Activated naive CD8-positive, alpha-beta T cell treated with anti-CD3 and anti-CD28 coated beads, Interleukin-2, amount 50 U/mL, for 24 hours (primary cell): Measurements from ENCODE around the gene STAG2.
"Not testable (repeated sequence)": the region's sequence is repeated elsewhere in the genome, so short reads cannot be mapped to it uniquely, and the experiment has no call there.

ENCODE experiments used
- ATAC-seq: fragments of 150-1000 bp; cut with Tn5 transposase; one replicate; pipeline ENCODE4 v1.10.0; 2021
- DNase-seq: peaks from one replicate; pipeline ENCODE4 v3.0.0; 2021
- H3K27ac Mint-ChIP-seq: one replicate; pipeline ENCODE4 v1.8.0; 2021; ENCODE audit warnings: mild to moderate bottlenecking, mixed read lengths
- H3K27me3 Mint-ChIP-seq: one replicate; pipeline ENCODE4 v1.8.0; 2021; ENCODE audit warnings: mixed read lengths
- H3K36me3 Mint-ChIP-seq: one replicate; pipeline ENCODE4 v1.8.0; 2021; ENCODE audit warnings: low read depth, mixed read lengths
- H3K4me1 Mint-ChIP-seq: one replicate; pipeline ENCODE4 v1.8.0; 2021; ENCODE audit warnings: mixed read lengths
- H3K4me3 Mint-ChIP-seq: one replicate; pipeline ENCODE4 v1.8.0; 2021; ENCODE audit warnings: mild to moderate bottlenecking, moderate library complexity, mixed read lengths
- H3K9me3 Mint-ChIP-seq: one replicate; pipeline ENCODE4 v1.8.0; 2021; ENCODE audit warnings: mixed read lengths

STAG2 gene

DNA sequence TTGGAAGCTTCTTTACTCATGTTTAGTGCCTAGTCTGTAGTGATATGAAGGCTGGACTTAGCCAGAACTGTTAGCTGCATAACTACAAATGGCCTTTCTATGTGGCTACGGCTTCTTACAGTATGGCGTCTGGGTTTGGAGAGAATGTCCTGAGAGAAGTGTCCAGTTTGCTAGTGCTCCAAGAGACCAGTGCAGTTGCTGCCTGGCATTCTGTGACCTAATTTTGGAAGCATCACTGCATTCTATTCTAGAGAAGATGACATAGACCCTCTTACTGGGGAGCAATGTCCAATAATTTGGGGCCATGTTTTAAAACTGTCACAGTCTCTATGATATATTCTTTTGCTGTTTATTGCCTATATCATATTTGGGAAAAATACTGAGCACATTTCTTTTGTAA, 74.2 kb downstream of the STAG2 start:
- Mint-ChIP-seq H3K36me3 (peaks cover 13% of the 10 kb centered on the region), H3K4me3 (no peak overlapping the region), H3K27ac (no peak overlapping the region), H3K9me3 (no peaks in the 10 kb centered on the region), H3K4me1 (peaks cover 19% of the 10 kb centered on the region), H3K27me3 (no peaks in the 10 kb centered on the region)
- DNase-seq (no peak), ATAC-seq (no peak)

DNA sequence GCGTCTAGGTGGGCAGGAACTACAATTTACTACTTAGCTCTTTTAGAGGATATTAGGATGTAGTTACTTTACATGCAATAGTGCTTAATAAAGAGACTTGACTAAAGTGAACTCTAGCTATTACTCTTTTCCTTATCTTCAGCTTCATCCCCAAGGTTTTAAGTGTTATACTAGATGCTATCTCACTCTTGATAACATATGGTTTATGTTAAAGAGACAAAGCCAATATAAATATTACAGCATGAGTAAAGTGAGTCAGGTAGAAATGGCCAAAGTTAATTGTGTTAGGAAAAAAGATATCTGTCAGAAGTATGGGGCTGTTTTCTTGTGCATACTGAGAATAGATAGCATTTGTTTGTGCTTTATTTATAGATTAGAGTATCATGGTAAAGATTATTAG, 80.5 kb downstream of the STAG2 start:
- H3K4me3 Mint-ChIP-seq: no peak overlapping the region
- no peaks in the 10 kb centered on the region for H3K27me3 Mint-ChIP-seq
- peaks cover 30% of the 10 kb centered on the region for H3K36me3 Mint-ChIP-seq
- H3K27ac Mint-ChIP-seq: no peak overlapping the region
- no peak for ATAC-seq
- DNase-seq: no peak
- peaks cover 20% of the 10 kb centered on the region for H3K4me1 Mint-ChIP-seq
- no peaks in the 10 kb centered on the region for H3K9me3 Mint-ChIP-seq

DNA sequence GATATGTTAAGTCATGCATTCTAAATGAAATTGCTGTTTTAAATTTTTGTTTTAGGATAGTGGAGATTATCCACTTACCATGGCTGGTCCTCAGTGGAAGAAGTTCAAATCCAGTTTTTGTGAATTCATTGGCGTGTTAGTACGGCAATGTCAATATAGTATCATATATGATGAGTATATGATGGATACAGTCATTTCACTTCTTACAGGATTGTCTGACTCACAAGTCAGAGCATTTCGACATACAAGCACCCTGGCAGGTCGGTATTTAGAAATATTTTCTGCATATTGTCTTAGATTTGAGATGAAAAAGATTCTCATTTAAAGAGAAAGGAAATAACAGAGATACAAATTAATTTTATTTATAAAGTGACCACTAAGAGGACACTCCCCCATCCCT, 83.6 kb downstream of the STAG2 start:
- peaks cover 18% of the 10 kb centered on the region for H3K4me1 Mint-ChIP-seq
- no peaks in the 10 kb centered on the region for H3K27me3 Mint-ChIP-seq
- no peaks in the 10 kb centered on the region for H3K9me3 Mint-ChIP-seq
- no peak overlapping the region for H3K27ac Mint-ChIP-seq
- DNase-seq (no peak), ATAC-seq (no peak)
- H3K36me3 Mint-ChIP-seq: peaks cover 32% of the 10 kb centered on the region
- H3K4me3 Mint-ChIP-seq: no peak overlapping the region

DNA sequence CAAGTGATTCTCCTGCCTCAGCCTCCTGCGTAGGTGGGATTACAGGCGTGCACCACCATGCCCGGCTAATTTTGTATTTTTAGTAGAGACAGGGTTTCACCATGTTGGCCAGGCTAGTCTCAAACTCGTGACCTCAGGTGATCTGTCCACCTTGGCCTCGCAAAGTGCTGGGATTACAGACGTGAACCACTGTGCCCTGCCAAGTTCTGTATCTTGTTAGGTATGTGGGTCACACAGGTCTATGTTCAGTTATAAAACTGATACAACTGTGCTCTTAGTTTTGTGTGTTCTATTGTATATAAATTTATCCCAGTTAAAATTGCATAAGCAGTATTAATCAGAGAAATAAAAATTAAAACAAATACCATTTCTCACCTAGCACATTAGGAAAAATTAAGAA, 122.9 kb downstream of the STAG2 start:
- H3K27ac Mint-ChIP-seq, H3K9me3 Mint-ChIP-seq, ATAC-seq, H3K4me3 Mint-ChIP-seq, H3K27me3 Mint-ChIP-seq, DNase-seq: not testable (repeated sequence)
- Mint-ChIP-seq H3K4me1 (peaks cover 24% of the 10 kb centered on the region), H3K36me3 (peaks cover 43% of the 10 kb centered on the region)

DNA sequence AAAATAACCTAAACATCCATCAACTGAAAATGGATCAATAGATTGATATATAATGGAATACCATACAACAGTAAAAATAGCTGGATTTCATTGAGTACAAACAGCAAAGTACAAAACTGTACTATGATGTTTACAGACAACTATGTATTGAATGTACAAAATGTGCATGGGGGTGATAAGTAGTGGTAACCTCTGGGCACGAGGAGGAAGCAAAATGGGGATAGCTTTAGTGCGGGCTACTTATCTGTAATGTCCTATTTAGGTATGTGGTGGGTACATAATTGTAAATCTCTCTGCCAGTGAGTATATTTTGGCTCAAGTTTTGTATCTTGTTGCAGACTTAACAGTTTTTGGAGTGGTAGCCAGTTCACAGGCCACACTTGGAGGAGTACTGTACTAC, 123.6 kb downstream of the STAG2 start:
- Mint-ChIP-seq H3K4me3 (no peak overlapping the region), H3K9me3 (no peaks in the 10 kb centered on the region), H3K27me3 (no peaks in the 10 kb centered on the region), H3K4me1 (peaks cover 24% of the 10 kb centered on the region), H3K27ac (peak overlapping the region; percentile 26), H3K36me3 (peaks cover 42% of the 10 kb centered on the region)
- DNase-seq (no peak), ATAC-seq (no peak)

DNA sequence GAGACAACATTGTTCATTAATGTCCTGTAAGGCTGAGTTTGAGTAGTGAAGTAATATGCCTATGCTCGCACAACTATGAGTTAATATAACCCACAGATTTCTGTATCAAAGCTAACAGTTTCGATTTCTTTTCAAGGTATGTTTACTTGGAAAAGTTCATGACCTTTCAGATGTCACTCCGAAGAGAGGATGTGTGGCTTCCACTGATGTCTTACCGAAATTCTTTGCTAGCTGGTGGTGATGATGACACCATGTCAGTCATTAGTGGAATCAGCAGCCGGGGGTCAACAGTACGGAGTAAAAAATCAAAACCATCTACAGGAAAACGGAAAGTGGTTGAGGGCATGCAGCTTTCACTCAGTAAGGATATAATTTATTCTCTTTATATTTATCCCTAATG, 124.9 kb downstream of the STAG2 start:
- DNase-seq (peak; percentile 5), ATAC-seq (peak; percentile 92)
- H3K27ac Mint-ChIP-seq: peak overlapping the region; percentile 70
- H3K9me3 Mint-ChIP-seq: no peaks in the 10 kb centered on the region
- peaks cover 41% of the 10 kb centered on the region for H3K36me3 Mint-ChIP-seq
- no peak overlapping the region for H3K4me3 Mint-ChIP-seq
- no peaks in the 10 kb centered on the region for H3K27me3 Mint-ChIP-seq
- H3K4me1 Mint-ChIP-seq: peaks cover 24% of the 10 kb centered on the region

DNA sequence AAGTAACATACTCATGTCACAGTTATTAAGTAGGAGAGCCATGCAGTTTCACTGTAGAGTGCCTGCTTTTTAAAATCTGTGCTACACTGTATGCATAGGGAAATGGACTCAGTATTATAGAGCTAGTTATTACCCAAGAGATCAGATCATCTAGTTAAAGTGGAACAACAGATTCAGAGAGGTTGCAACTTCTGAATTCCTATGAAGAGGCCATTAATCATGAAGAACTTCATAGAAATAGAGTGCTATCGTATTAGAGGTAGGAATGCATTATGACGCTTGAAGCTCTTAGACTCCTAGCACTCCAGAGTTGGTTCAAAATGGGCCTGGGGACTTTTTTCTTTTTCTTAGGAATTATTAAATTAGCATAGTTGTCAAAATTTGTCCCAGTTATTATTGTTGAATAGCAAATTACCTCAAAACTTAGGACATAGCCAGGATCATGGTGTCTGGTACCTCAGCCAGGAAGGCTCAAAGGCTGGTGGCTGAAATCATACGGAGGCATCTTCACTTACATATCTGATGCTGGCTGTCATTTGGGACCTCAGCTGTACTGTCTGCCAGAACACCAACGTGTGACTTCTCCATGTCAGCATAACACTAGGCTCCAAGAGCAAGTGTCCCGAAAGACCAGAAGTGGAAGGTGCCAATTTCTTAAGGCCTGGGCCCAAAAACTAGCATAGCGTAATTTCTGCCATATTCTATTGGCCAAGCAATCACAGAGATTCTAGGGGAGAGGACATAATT, 125.7 kb downstream of the STAG2 start:
- ATAC-seq (no peak), DNase-seq (no peak)
- H3K36me3 Mint-ChIP-seq: peaks cover 44% of the 10 kb centered on the region
- no peaks in the 10 kb centered on the region for H3K27me3 Mint-ChIP-seq
- H3K9me3 Mint-ChIP-seq: no peaks in the 10 kb centered on the region
- no peak overlapping the region for H3K4me3 Mint-ChIP-seq
- H3K4me1 Mint-ChIP-seq: peaks cover 22% of the 10 kb centered on the region
- peak overlapping the region; percentile 70 for H3K27ac Mint-ChIP-seq

DNA sequence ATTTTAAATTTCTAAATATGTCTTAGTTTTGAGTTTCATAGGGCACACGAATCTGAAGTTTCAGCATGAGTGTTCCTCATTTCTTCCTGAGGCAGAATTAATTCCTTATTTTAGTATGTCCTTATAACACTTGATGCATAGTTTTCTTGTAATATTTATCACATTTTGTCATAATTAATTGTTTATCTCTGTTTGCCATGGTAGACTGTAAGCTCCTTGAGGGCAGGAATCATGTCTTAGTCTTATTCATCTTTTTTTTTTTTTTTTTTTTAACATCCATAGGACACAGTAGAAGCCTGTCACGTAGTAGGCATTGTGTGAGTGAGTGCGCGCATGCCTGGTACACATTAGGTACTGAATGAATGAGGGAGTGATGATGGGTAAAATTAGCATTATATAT, 131.7 kb downstream of the STAG2 start:
- Mint-ChIP-seq H3K27ac (no peak overlapping the region), H3K4me1 (peaks cover 4% of the 10 kb centered on the region), H3K27me3 (no peaks in the 10 kb centered on the region), H3K9me3 (no peaks in the 10 kb centered on the region), H3K4me3 (no peak overlapping the region), H3K36me3 (peaks cover 40% of the 10 kb centered on the region)
- ATAC-seq (no peak), DNase-seq (no peak)

DNA sequence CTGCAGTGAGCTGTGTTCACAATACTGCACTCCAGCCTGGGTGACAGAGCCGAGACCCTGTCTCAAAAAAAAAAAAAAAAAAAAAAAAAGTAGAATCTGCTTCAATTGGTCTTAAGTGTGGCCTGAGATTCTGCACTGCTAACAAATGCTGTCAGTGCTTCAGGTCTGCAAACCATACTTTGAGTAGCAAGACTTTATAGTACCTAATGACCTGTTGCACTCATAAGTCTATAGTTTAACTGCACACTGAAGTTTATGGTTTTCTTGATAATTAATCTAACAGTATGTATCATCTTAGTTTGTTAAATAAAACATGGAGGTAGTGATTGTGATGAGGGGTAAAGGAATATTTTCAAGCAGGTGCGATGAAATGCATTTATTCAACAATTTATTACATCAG, 135.6 kb downstream of the STAG2 start:
- Mint-ChIP-seq H3K4me3 (no peak overlapping the region), H3K4me1 (peaks cover 4% of the 10 kb centered on the region), H3K27me3 (no peaks in the 10 kb centered on the region), H3K27ac (no peak overlapping the region), H3K36me3 (peaks cover 27% of the 10 kb centered on the region), H3K9me3 (no peaks in the 10 kb centered on the region)
- DNase-seq: no peak
- ATAC-seq: no peak

DNA sequence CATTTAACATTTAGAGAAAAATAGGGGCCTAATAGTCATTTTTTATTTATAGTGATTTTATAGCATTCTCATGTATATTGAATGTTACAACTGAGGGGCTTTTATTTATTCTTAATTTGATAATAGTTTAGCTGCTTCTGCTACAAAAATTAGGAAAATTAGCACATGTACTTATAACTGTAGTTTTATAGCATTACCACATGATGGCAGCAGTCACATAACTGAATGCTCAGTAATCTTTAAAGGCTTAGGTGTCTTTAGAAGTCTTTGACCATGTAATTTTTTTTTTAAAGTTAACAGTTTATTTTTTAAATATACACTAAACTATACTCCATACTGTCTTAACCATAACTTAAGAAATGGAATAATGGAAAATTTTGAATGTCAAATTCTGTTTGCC, 136.6 kb downstream of the STAG2 start:
- ATAC-seq: no peak
- Mint-ChIP-seq H3K36me3 (peaks cover 21% of the 10 kb centered on the region), H3K27ac (no peak overlapping the region)

DNA sequence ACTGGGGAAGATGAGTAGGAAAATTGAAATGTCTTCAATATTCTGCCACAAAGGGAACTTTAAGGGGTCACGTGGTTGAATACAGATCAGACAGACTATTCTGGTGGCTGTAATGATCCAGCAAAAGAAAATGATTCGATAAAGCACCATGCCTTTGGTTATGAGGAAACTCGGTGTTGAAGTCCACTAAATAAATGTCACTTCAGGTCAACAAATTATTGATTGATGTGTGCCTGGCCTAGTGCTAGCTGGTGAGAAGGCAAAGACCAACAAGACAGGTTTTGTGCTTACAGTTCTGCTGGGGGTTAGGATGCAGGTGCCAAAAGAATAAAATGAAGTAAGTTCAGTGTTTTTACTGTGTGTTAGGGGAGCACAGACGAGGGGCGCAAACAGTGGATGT, 142.5 kb downstream of the STAG2 start:
- DNase-seq (no peak), ATAC-seq (no peak)
- Mint-ChIP-seq H3K4me1 (no peaks in the 10 kb centered on the region), H3K27ac (no peak overlapping the region), H3K27me3 (no peaks in the 10 kb centered on the region), H3K36me3 (peaks cover 15% of the 10 kb centered on the region), H3K9me3 (no peaks in the 10 kb centered on the region), H3K4me3 (no peak overlapping the region)

More for the DNA sequence above, 136.6 kb downstream of the STAG2 start:
- peaks cover 4% of the 10 kb centered on the region for H3K4me1 Mint-ChIP-seq
- no peaks in the 10 kb centered on the region for H3K27me3 Mint-ChIP-seq
- no peak overlapping the region for H3K4me3 Mint-ChIP-seq
- no peaks in the 10 kb centered on the region for H3K9me3 Mint-ChIP-seq
- DNase-seq: no peak

DNA sequence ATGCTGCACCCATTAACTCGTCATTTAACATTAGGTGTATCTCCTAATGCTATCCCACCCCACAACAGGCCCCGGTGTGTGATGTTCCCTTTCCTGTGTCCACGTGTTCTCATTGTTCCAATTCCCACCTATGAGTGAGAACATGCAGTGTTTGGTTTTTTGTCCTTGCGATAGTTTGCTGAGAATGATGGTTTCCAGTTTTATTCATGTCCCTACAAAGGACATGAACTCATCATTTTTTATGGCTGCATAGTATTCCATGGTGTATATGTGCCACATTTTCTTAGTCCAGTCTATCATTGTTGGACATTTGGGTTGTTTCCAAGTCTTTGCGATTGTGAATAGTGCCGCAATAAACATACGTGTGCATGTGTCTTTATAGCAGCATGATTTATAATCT, 143.0 kb downstream of the STAG2 start:
- H3K27me3 Mint-ChIP-seq, ATAC-seq, H3K4me1 Mint-ChIP-seq, H3K4me3 Mint-ChIP-seq, DNase-seq, H3K9me3 Mint-ChIP-seq, H3K27ac Mint-ChIP-seq: not testable (repeated sequence)
- peaks cover 14% of the 10 kb centered on the region for H3K36me3 Mint-ChIP-seq

DNA sequence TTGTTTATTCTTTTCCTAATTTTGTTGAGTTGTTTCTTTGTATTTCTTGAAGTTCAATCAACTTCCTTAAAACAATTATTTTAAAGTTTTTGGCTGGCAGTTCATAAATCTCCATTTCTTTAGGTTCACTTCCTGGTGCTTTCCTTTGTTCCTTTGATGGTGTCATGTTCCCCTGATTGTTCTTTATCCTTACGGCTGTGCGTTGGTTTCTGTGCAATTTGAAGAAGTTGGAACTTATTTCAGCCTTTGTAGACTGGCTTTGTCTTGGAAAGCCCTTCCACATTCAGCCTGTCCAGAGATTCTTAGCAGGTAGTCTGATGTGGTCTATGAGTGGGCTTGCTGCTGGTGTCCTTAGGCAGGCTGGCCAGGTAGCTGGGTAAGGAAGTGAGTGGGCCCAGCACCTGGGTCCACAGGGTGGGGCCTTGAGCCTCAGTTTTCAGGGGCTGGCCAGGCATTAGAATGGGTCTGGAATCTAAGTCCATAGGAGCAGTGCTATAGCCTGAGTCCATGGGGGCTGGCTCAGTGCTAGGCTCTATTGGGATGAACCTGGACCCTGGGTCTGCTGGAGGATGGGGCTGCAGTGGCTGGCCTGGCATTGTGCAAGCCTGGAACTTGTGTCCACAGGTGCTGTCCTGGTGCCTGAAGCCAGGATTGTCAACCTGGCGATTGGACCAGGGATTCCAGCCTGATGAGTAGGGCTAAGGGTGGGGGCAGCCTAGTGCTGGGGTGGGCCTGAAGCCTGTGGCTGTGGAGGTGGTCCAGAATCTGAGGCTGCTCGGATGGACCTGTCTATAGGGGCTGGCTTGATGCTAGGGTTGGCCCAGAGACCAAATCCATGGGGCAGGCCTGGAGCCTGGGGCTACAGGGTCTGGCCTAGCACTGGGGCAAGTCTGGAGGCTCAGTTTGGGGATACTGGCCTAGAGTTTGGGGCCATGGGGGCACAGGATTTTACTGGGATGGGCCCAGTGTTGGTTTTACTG, 152.4 kb downstream of the STAG2 start:
- Mint-ChIP-seq H3K9me3 (no peaks in the 10 kb centered on the region), H3K4me1 (peaks cover 4% of the 10 kb centered on the region), H3K4me3 (no peak overlapping the region), H3K27me3 (no peaks in the 10 kb centered on the region), H3K27ac (no peak overlapping the region), H3K36me3 (peaks cover 3% of the 10 kb centered on the region)
- ATAC-seq: no peak
- no peak for DNase-seq

DNA sequence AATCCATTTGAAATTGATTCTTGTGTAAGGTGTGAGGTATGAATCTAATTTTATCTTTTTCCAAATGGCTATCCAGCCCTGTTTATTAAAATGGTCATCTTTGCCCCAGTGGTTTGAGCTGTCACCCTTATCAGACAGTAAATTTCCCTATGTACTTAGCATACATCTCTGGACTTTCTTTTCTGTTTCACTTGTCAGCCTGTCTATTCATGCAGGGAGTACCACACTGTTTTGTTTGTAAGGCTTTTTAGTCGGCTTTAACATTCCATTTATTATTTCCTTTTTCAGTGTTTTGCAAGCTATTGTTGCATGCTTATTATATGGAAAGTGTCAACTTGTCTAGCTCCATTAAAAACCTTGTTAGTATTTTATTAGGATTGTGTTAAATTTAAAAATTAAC, 155.8 kb downstream of the STAG2 start:
- H3K4me1 Mint-ChIP-seq: peaks cover 4% of the 10 kb centered on the region
- no peak for DNase-seq
- H3K4me3 Mint-ChIP-seq: no peak overlapping the region
- H3K36me3 Mint-ChIP-seq: no peaks in the 10 kb centered on the region
- no peaks in the 10 kb centered on the region for H3K27me3 Mint-ChIP-seq
- no peaks in the 10 kb centered on the region for H3K9me3 Mint-ChIP-seq
- H3K27ac Mint-ChIP-seq: no peak overlapping the region
- no peak for ATAC-seq

DNA sequence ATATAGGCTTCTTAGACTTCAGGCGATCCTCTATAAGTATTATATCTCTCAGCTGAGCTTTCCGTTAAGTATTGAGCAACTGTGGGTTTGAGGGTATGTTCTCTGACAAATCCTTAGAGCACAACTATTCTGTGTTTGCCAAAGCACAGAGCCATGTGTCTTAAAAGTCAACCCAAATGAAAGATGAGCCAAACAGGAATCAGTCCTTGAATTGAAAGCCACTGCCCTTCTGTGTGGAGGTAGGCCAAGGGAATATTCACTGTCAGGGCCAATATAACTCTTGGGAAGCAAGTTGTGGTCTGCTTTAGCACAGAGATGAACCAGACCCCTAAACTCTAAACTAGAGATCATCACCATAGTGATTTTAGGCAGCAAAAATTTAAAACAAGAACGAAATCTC, 164.0 kb downstream of the STAG2 start:
- no peaks in the 10 kb centered on the region for H3K36me3 Mint-ChIP-seq
- DNase-seq (no peak), ATAC-seq (no peak)
- H3K27ac Mint-ChIP-seq: no peak overlapping the region
- H3K4me1 Mint-ChIP-seq: no peaks in the 10 kb centered on the region
- peaks cover 3% of the 10 kb centered on the region for H3K27me3 Mint-ChIP-seq
- no peak overlapping the region for H3K4me3 Mint-ChIP-seq
- H3K9me3 Mint-ChIP-seq: no peaks in the 10 kb centered on the region
